ENCODE results near the gene FAF1. TPM values are rescaled to one million over a fixed set of nuclear protein-coding genes. Genes with fewer than 3 reads are reported as not detected.

FAF1 gene
- total RNA-seq, 4 donors from 2014 or later, result 47.1 to 87.0 (median 79.4) TPM

- no peaks in the 10 kb centered on the region for H3K36me3 ChIP-seq
- DNase-seq, result no peak
- intact Hi-C loops (cut with DNase I), result no loop called here
- no peak overlapping the region for H3K27ac ChIP-seq
- 96 to 98% methylated on average over 1 of the region's 1 CpG for WGBS, 2 donors
- no peaks in the 10 kb centered on the region for H3K27me3 ChIP-seq
- no peaks in the 10 kb centered on the region for H3K9me3 ChIP-seq
- H3K4me3 ChIP-seq (replicated peaks in 1 of 3), result no peak overlapping the region
- TF ChIP-seq POLR2A (IDR thresholded peaks at IDR 0.05) (no peak), CTCF (IDR thresholded peaks at IDR 0.05) (no peak)
- H3K4me1 ChIP-seq, result no peaks in the 10 kb centered on the region
Measured at GRCh38 chr1:50522691-50523342, 437.2 kb downstream of the FAF1 start.

GRCh38 chr1:50521703-50522102 is 438.4 kb downstream of the FAF1 start:
- Histone ChIP-seq H3K36me3 (no peaks in the 10 kb centered on the region), H3K4me1 (no peaks in the 10 kb centered on the region), H3K4me3 (replicated peaks in 1 of 3) (no peak overlapping the region), H3K9me3 (no peaks in the 10 kb centered on the region), H3K27ac (no peak overlapping the region), H3K27me3 (no peaks in the 10 kb centered on the region)
- 92 to 94% methylated on average over 4 of the region's 4 CpGs for WGBS, 2 donors
- DNase-seq, result no peak
- no peak for TF ChIP-seq CTCF (IDR thresholded peaks at IDR 0.05)
- intact Hi-C loops (cut with DNase I), result no loop called here

GRCh38 chr1:50517488-50517887 is 442.6 kb downstream of the FAF1 start:
- H3K27ac ChIP-seq, result no peak overlapping the region
- TF ChIP-seq POLR2A (IDR thresholded peaks at IDR 0.05), result no peak
- no peak for TF ChIP-seq CTCF (IDR thresholded peaks at IDR 0.05)
- no peak for DNase-seq
- H3K4me3 ChIP-seq (replicated peaks in 1 of 3), result no peak overlapping the region
- H3K36me3 ChIP-seq, result no peaks in the 10 kb centered on the region
- H3K4me1 ChIP-seq, result no peaks in the 10 kb centered on the region
- intact Hi-C loops (cut with DNase I), result no loop called here
- H3K9me3 ChIP-seq, result no peaks in the 10 kb centered on the region
- H3K27me3 ChIP-seq, result no peaks in the 10 kb centered on the region

- H3K27ac ChIP-seq, result no peak overlapping the region
- 97 to 98% methylated on average over 3 of the region's 3 CpGs for WGBS, 2 donors
- no peak for DNase-seq
- intact Hi-C loops (cut with DNase I), result no loop called here
- H3K9me3 ChIP-seq, result no peaks in the 10 kb centered on the region
- H3K4me1 ChIP-seq, result no peaks in the 10 kb centered on the region
- TF ChIP-seq POLR2A (IDR thresholded peaks at IDR 0.05), result no peak
- no peak for TF ChIP-seq CTCF (IDR thresholded peaks at IDR 0.05)
- no peak overlapping the region for H3K4me3 ChIP-seq (replicated peaks in 1 of 3)
- H3K36me3 ChIP-seq, result no peaks in the 10 kb centered on the region
- H3K27me3 ChIP-seq, result no peaks in the 10 kb centered on the region
Measured at GRCh38 chr1:50516056-50516455, 444.0 kb downstream of the FAF1 start.

- DNase-seq, result no peak
- no peak for TF ChIP-seq CTCF (IDR thresholded peaks at IDR 0.05)
- no peak for TF ChIP-seq POLR2A (IDR thresholded peaks at IDR 0.05)
- Histone ChIP-seq H3K36me3 (peaks cover 2 to 9% of the 10 kb centered on the region in 2 donors), H3K27me3 (no peaks in the 10 kb centered on the region), H3K27ac (no peak overlapping the region), H3K4me1 (no peaks in the 10 kb centered on the region), H3K9me3 (no peaks in the 10 kb centered on the region), H3K4me3 (replicated peaks in 1 of 3) (no peak overlapping the region)
- intact Hi-C loops (cut with DNase I), result no loop called here
Measured at GRCh38 chr1:50508040-50508586, 452.0 kb downstream of the FAF1 start.
